Liver (tissue), 9 donors: ENCODE data around the gene RFFL. TPM values are rescaled to one million over a fixed set of nuclear protein-coding genes. Genes with fewer than 3 reads are reported as not detected.

Source experiments
- DNase-seq: peaks from one replicate; pipeline ENCODE4 v3.0.0-alpha.2; 2017; ENCODE audit warnings: low spot score
- H3K27ac ChIP-seq, 2 donors: one replicate each; pipeline ENCODE4 v1.7.0; 2013; ENCODE audit warnings: inconsistent platforms in 2 of 2, low read length in 2 of 2, control low read depth in 1 of 2, low read depth in 1 of 2, mild to moderate bottlenecking in 1 of 2
- H3K27me3 ChIP-seq, 4 donors: one replicate each; pipeline versions ENCODE4 v1.6.1 to v1.7.0; 2013; ENCODE audit warnings: low read length in 3 of 4, inconsistent platforms in 1 of 4, mild to moderate bottlenecking in 1 of 4, moderate library complexity in 1 of 4; ENCODE audit not compliant: control insufficient read depth in 4 of 4, insufficient read depth in 4 of 4
- H3K36me3 ChIP-seq, 4 donors: one replicate each; pipeline versions ENCODE4 v1.6.1 to v1.7.0; 2013; ENCODE audit warnings: low read length in 3 of 4, mild to moderate bottlenecking in 3 of 4, low read depth in 1 of 4, moderate library complexity in 1 of 4; ENCODE audit not compliant: control insufficient read depth in 4 of 4, insufficient read depth in 3 of 4
- H3K4me1 ChIP-seq, 4 donors: one replicate each; pipeline versions ENCODE4 v1.6.1 to v1.7.0; 2013; ENCODE audit warnings: low read length in 3 of 4, mild to moderate bottlenecking in 3 of 4, moderate library complexity in 1 of 4; ENCODE audit not compliant: control insufficient read depth in 4 of 4, insufficient read depth in 4 of 4
- H3K4me3 ChIP-seq, 3 donors: one replicate each; pipeline versions ENCODE4 v1.6.1 to v1.7.0; 2013; ENCODE audit warnings: low read length in 3 of 3, control low read depth in 1 of 3, low read depth in 1 of 3, mild to moderate bottlenecking in 1 of 3
- H3K9ac ChIP-seq, 2 donors: one replicate each; pipeline ENCODE4 v1.7.0; 2013; ENCODE audit warnings: low read length in 2 of 2, mild to moderate bottlenecking in 2 of 2, moderate library complexity in 2 of 2, control low read depth in 1 of 2, low read depth in 1 of 2
- H3K9me3 ChIP-seq, 4 donors: one replicate each; pipeline versions ENCODE4 v1.6.1 to v1.7.0; 2013; ENCODE audit warnings: low read length in 3 of 4; ENCODE audit not compliant: control insufficient read depth in 4 of 4
- CTCF ChIP-seq: fragments of 150-350 bp; IDR thresholded peaks from 2 replicates; pipeline ENCODE4 v1.5.1; 2017; ENCODE audit warnings: improper control_type of control experiment, low read depth, low read length; ENCODE audit not compliant: missing input control
- EGR1 ChIP-seq, 2 donors: IDR thresholded peaks; 2 replicates each; pipeline ENCODE4 v1.6.1; 2016 to 2018; ENCODE audit warnings: antibody characterized with exemption in 2 of 2, low read depth in 2 of 2
- FOXA1 ChIP-seq: IDR thresholded peaks from 2 replicates; pipeline ENCODE4 v1.6.1; 2016; ENCODE audit warnings: antibody characterized with exemption
- FOXA2 ChIP-seq: IDR thresholded peaks from 2 replicates; pipeline ENCODE4 v1.6.1; 2016; ENCODE audit warnings: antibody characterized with exemption
- GABPA ChIP-seq, 2 donors: IDR thresholded peaks in 1 of 2; conservative IDR thresholded peaks in 1 of 2; 2 replicates each; pipeline ENCODE4 v1.6.1; 2016; ENCODE audit warnings: antibody characterized with exemption in 2 of 2, mild to moderate bottlenecking in 1 of 2, moderate library complexity in 1 of 2
- HNF4A ChIP-seq, 2 donors: conservative IDR thresholded peaks; 2 replicates each; pipeline ENCODE4 v1.6.1; 2016; ENCODE audit warnings: antibody characterized with exemption in 2 of 2, mild to moderate bottlenecking in 2 of 2
- HNF4G ChIP-seq: IDR thresholded peaks from 2 replicates; pipeline ENCODE4 v1.6.1; 2016; ENCODE audit warnings: antibody characterized with exemption
- JUND ChIP-seq, 2 donors: IDR thresholded peaks; 2 replicates each; pipeline ENCODE4 v1.6.1; 2016; ENCODE audit warnings: antibody characterized with exemption in 2 of 2
- MAX ChIP-seq: IDR thresholded peaks from 2 replicates; pipeline ENCODE4 v1.6.1; 2016; ENCODE audit warnings: antibody characterized with exemption
- NR2F2 ChIP-seq: IDR thresholded peaks from 2 replicates; pipeline ENCODE4 v1.6.1; 2016; ENCODE audit warnings: antibody characterized with exemption
- RAD21 ChIP-seq, 2 donors: IDR thresholded peaks; 2 replicates each; pipeline ENCODE4 v1.6.1; 2016; ENCODE audit warnings: antibody characterized with exemption in 2 of 2, mild to moderate bottlenecking in 2 of 2
- REST ChIP-seq: IDR thresholded peaks from 2 replicates; pipeline ENCODE4 v1.6.1; 2016; ENCODE audit warnings: antibody characterized with exemption, mild to moderate bottlenecking
- RXRA ChIP-seq, 2 donors: IDR thresholded peaks; 2 replicates each; pipeline ENCODE4 v1.6.1; 2017 to 2018; ENCODE audit warnings: antibody characterized with exemption in 2 of 2, mild to moderate bottlenecking in 1 of 2
- SP1 ChIP-seq: IDR thresholded peaks from 2 replicates; pipeline ENCODE4 v1.6.1; 2018; ENCODE audit warnings: antibody characterized with exemption, mild to moderate bottlenecking
- TAF1 ChIP-seq: conservative IDR thresholded peaks from 2 replicates; pipeline ENCODE4 v1.6.1; 2016; ENCODE audit warnings: antibody characterized with exemption, mild to moderate bottlenecking
- YY1 ChIP-seq: IDR thresholded peaks from 2 replicates; pipeline ENCODE4 v1.6.1; 2016; ENCODE audit warnings: antibody characterized with exemption, mild to moderate bottlenecking
- WGBS: extraction: QIAGEN DNeasy Blood & Tissue Kit; methylation state at CpG from one replicate; pipeline ENCODE4 v1.1.7; 2013; 5-methylcytosine and 5-hydroxymethylcytosine counted together
- polyA plus RNA-seq, 2 donors: library from polyadenylated mRNA; stranded (reverse) in 1 of 2; unstranded in 1 of 2; fragments of 200-250 nt in 1 of 2; fragments of >200 nt in 1 of 2; fragmentation: Nextera tagmentation in 1 of 2; extraction: Ambion mirVana in 1 of 2; gene quantifications; one replicate each; pipeline versions ENCODE4 v1.2.1 to v1.2.3, GENCODE V29; 2013 to 2015
- total RNA-seq, 2 donors: library from RNA; depleted of rRNA; stranded (reverse); fragments of >200 nt; gene quantifications; one replicate each; pipeline ENCODE4 v1.2.3, GENCODE V29; 2014
- TF ChIP-seq, protein P1 (sequence below): IDR thresholded peaks from 2 replicates; pipeline ENCODE4 v1.6.1; 2016; ENCODE audit warnings: antibody characterized with exemption
- TF ChIP-seq, protein P2 (sequence below): IDR thresholded peaks from 2 replicates; pipeline ENCODE4 v1.6.1; 2016; ENCODE audit warnings: antibody characterized with exemption
- donor health status: healthy.
- donor health status: healthy.
- donor health status: healthy.
- donor health status: healthy.
- donor health status: healthy.

Gene RFFL
- total and polyA plus RNA-seq, 4 donors = 15.9 to 28.0 (median 22.0) TPM

- no peak for TF ChIP-seq TAF1
- no peak for TF ChIP-seq FOXA2
- no peak for TF ChIP-seq HNF4G
- no peak for TF ChIP-seq YY1
- WGBS = 54% methylated on average over 2 of the region's 2 CpGs
- Histone ChIP-seq H3K9me3 (no peaks in the 10 kb centered on the region), H3K27me3 (no peaks in the 10 kb centered on the region), H3K4me3 (no peak overlapping the region), H3K27ac (no peak overlapping the region), H3K9ac (no peak overlapping the region), H3K4me1 (peaks cover 11 to 31% (median 23%) of the 10 kb centered on the region in 4 donors), H3K36me3 (no peaks in the 10 kb centered on the region)
- no peak for DNase-seq
These were observed 5.8 kb upstream of the RFFL start for GRCh38 chr17:35069311-35069710.

- no peaks in the 10 kb centered on the region for H3K36me3 ChIP-seq
- 98% methylated on average over 2 of the region's 2 CpGs for WGBS
- DNase-seq = no peak
These were observed 4.7 kb upstream of the RFFL start for GRCh38 chr17:35068249-35068648.

More at GRCh38 chr17:35068249-35068648, 4.7 kb upstream of the RFFL start:
- H3K27me3 ChIP-seq = no peaks in the 10 kb centered on the region
- H3K27ac ChIP-seq = no peak overlapping the region
- H3K4me1 ChIP-seq = peaks cover 9 to 29% (median 19%) of the 10 kb centered on the region in 4 donors
- TF ChIP-seq EGR1 (IDR thresholded peaks at IDR 0.05; ENCODE audit: low read depth in 2 of 2) (no peak), NR2F2 (no peak), JUND (IDR thresholded peaks at IDR 0.05) (no peak), SP1 (no peak), CTCF (no peak), TAF1 (no peak), HNF4A (conservative IDR thresholded peaks at IDR 0.05) (no peak), FOXA2 (no peak), RXRA (IDR thresholded peaks at IDR 0.05) (no peak), GABPA (IDR thresholded peaks at IDR 0.05 in 1 of 2, conservative IDR thresholded peaks at IDR 0.05 in 1 of 2) (no peak), HNF4G (no peak), REST (no peak), YY1 (no peak), RAD21 (IDR thresholded peaks at IDR 0.05) (no peak), MAX (no peak), FOXA1 (no peak)
- TF ChIP-seq, protein P1, sequence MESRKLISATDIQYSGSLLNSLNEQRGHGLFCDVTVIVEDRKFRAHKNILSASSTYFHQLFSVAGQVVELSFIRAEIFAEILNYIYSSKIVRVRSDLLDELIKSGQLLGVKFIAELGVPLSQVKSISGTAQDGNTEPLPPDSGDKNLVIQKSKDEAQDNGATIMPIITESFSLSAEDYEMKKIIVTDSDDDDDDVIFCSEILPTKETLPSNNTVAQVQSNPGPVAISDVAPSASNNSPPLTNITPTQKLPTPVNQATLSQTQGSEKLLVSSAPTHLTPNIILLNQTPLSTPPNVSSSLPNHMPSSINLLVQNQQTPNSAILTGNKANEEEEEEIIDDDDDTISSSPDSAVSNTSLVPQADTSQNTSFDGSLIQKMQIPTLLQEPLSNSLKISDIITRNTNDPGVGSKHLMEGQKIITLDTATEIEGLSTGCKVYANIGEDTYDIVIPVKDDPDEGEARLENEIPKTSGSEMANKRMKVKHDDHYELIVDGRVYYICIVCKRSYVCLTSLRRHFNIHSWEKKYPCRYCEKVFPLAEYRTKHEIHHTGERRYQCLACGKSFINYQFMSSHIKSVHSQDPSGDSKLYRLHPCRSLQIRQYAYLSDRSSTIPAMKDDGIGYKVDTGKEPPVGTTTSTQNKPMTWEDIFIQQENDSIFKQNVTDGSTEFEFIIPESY = no peak
- TF ChIP-seq, protein P2, sequence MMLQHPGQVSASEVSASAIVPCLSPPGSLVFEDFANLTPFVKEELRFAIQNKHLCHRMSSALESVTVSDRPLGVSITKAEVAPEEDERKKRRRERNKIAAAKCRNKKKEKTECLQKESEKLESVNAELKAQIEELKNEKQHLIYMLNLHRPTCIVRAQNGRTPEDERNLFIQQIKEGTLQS = no peak
- H3K9me3 ChIP-seq = no peaks in the 10 kb centered on the region
- no peak overlapping the region for H3K4me3 ChIP-seq
- no peak overlapping the region for H3K9ac ChIP-seq
